Hematopoietic multipotent progenitor cell treated with erythropoietin and hydrocortisone succinate and interleukin-3 and kit ligand, for 15 days (in vitro differentiated cells): ENCODE measurements around the gene CCSER2.
"Not testable (repeated sequence)": the region's sequence is repeated elsewhere in the genome, so short reads cannot be mapped to it uniquely, and the experiment has no call there.

Experiments
- DNase-seq: peaks from one replicate; pipeline ENCODE4 v3.0.0-alpha.2; 2015; ENCODE audit warnings: low spot score

The CCSER2 gene

GRCh38 chr10:84392181-84392580 lies 63.8 kb downstream of the CCSER2 start:
- DNase-seq, result no peak

GRCh38 chr10:84395581-84395980 lies 67.2 kb downstream of the CCSER2 start:
- DNase-seq, result no peak

GRCh38 chr10:84397735-84398144 lies 69.4 kb downstream of the CCSER2 start:
- DNase-seq, result no peak

DNA sequence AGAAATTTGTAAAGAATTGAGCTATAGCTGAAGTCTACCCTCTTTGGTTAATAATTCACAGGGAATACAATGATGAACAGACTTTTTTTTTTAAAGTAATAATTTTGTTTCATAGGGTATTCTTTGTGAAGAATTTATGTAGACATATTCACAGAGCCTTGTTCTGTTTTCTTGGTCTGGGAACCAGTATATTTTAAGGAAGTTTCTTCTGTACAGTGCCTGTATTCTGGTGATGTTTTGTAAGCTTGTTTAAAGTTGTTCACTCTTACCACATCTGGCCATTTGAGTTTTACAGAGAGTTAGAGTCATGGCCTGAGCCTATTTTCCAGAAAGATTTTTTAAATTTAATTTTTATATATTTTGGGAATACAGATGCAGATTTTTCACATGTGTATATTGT lies 70.3 kb downstream of the CCSER2 start:
- DNase-seq, result no peak

- no peak for DNase-seq
Measured at GRCh38 chr10:84401854-84402611, 73.6 kb downstream of the CCSER2 start.

DNA sequence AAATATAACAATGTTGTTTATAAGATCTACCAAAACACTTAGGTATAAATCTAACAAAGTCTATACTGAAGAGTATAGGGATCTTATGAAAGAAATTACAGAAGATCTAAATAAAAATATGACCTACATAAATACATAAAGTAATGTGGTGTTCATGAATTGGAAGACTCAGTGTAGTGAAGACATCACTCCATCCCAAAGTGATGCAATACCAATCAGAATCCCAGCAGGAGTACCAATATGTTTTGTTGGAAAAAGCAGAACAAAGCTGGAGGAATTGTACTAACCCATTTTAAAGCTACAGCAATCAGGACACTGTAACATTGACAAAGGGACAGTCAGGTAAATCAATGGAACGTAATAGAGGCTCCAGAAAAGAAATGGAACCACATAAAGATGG lies 76.4 kb downstream of the CCSER2 start:
- DNase-seq, result no peak

GRCh38 chr10:84405662-84406061 lies 77.3 kb downstream of the CCSER2 start:
- no peak for DNase-seq

DNA sequence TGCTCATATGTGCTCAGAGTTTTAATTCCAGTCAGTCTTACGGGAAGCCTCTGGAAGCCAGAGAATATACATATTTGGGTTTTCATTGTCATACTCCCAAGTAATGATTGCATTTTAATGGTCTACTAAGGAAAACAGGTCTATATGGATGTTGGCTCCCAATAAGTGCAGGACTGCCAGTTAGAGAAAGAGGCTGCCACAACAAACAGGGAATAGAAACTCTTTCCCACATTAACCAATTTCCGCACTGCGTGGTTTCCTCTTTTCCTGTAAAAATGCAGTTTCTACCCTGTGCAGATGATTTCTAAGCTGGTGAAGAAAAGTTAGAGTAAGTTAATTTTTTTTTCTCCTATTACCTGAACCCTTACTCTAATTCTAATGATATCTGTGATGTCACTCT lies 78.2 kb downstream of the CCSER2 start:
- DNase-seq, result no peak

DNA sequence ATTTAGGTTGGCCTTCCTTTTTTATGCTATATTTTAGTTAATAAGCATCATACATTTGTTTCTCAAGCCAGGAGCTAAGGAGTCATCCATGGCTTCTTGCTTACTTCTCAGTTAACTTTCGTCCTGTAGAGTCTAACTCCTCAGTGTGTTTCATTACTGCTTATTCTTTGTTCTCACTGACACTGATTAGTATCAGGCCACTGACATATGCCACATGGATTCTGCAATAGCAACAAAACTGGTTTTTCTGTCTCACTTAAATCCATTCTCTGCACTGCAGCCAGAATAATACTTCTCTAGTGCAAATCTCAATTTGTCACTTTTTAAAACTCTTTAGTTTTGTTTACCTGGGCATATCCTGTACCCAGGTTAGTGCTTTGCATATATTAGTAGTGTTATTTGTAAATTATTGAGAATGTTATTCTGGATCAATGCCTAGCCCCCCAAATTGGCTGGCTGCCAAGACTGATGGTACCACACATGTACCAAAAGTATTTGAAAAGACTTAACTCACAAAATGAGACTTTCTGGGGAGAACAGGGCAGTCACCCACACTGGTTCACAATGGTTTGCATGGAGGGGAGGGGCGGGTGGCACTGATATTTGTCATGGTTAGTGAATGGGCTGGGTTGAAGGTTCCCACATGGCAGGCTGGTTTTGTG lies 79.1 kb downstream of the CCSER2 start:
- DNase-seq, result no peak

DNA sequence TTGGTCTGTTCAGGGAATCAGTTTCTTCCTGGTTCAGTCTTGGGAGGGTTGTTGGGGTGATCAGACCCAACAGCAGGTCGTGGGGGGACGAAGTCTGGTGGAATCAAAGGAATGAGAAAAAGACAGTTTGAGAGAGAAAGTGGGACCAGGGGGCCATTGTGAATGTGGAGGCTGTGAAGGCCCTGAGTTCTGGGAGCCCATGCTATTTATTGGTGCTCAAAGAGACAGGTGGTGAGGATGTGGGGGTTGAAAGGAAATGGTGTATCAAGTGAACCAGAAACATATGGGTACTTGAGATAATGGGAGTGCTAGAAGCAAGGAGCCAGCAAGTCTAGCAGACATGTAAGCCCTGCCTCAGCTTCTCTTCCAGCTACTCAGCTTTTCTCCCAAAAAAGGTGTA lies 84.1 kb downstream of the CCSER2 start:
- no peak for DNase-seq

- DNase-seq, result not testable (repeated sequence)
Measured at GRCh38 chr10:84414110-84414509, 85.7 kb downstream of the CCSER2 start.

GRCh38 chr10:84415539-84416244 lies 87.3 kb downstream of the CCSER2 start:
- no peak for DNase-seq

GRCh38 chr10:84416245-84416555 lies 87.8 kb downstream of the CCSER2 start:
- DNase-seq, result no peak

DNA sequence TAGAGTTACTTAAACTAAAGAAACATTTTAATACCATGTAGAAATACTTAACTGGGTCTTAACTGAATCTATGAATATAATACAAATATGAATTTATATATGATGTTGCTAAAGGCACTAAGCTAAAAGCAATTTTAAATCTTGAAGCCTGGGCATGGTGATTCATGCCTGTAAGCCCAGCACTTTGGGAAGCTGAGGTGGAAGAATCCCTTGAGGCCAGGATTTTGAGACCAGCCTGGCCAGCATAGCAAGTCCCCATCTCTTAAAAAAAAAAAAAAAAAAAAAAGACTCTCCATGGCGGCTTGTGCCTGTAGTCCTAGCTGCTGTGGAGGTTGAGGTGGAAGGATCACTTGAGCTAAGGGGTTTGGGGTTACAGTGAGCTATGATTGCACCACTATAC lies 95.3 kb downstream of the CCSER2 start:
- DNase-seq, result no peak

DNA sequence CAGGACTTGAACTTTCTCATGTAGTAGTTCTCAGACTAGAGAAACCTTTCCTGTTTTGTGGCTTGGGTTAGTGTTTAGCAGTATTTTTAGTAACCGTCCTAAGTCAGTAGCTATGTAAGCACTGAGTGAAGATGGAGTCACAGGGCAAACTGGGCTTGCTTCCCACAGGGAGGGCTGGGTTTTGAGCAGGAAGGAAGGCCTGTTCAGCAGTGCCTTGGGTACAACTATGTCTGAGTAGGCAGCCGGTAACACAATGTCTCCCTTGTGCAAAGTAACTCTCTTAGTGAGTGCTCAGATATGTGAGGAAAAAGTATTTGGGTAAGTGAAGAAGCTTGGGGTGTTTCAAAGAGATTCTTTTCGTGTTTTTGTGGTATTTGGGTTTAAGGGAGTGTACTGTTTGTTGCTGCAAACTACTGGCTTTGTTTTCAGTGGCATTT lies 96.4 kb downstream of the CCSER2 start:
- DNase-seq, result no peak

- no peak for DNase-seq
Measured at GRCh38 chr10:84427903-84428650, 99.7 kb downstream of the CCSER2 start.

GRCh38 chr10:84428711-84429110 lies 100.3 kb downstream of the CCSER2 start:
- DNase-seq, result no peak

DNA sequence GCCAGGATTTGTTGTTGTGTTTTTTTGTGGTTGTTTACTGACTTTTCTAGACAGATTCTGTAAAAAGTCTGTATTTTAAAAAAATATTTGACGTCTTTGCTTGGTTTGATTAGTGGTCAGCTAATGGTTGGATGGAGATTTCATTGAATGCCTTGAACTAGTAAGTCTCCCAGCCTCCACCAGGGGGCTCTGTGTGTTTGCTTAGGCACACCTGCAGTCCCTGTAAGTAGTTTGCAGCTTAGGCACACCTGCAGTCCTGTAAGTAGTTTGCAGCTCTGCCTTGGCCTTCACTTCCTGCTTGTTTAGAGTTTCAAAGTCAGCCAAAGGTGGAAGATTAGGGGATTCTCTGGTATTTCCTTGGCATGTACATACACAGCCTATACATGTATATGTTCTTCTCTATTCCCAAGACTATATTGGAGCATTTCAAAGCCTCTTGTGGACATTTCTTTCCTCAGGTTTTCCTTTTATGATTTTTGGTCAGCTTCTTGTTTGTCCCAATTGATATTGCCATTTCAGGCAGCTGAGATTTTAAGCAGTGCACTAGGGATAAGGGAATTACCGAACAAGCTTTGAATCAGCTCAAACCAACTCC lies 101.6 kb downstream of the CCSER2 start:
- DNase-seq, result peak; percentile 57

DNA sequence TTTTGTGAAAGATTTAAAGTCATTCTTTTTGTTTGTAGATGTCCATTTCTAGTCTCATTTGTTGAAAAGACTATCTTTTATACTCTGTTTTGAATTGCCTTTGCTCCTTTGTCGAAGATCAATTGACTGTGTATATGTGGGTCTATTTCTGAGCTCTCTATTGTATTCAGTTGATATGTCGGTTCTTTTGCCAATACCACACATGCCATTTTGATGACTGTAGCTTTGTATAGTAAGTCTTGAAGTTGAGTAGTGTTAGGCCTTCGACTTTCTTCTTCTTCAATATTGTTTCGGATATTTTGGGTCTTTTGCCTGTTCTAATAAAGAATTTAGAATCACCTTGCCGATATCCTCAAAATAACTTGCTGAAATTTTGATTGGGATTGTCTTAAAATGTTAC lies 104.5 kb downstream of the CCSER2 start:
- DNase-seq, result no peak

GRCh38 chr10:84440781-84441180 lies 112.4 kb downstream of the CCSER2 start:
- no peak for DNase-seq

- no peak for DNase-seq
Measured at GRCh38 chr10:84447701-84448400, 119.5 kb downstream of the CCSER2 start.
